ENCODE measurements around the gene HNF4A.
"Not testable (repeated sequence)": the region's sequence is repeated elsewhere in the genome, so short reads cannot be mapped to it uniquely, and the experiment has no call there.

The HNF4A gene

DNA sequence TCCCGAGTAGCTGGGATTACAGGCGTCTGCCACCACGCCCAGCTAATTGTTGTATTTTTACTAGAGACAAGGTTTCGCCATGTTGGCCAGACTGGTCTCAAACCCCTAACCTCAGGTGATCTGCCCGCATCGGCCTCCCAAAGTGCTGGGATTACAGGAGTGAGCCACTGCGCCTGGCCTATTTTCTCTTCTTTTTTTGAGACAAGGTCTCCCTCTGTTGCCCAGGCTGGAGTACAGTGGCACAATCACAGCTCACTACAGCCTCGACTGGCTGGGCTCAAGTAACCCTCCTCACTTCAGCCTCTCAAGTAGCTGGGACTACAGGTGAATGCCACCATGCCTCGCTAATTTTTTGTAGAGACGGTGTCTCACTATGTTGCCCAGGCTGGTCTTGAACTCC is 9.6 kb upstream of the HNF4A start:
- DNase-seq (ENCODE audit: low spot score), result not testable (repeated sequence)

DNA sequence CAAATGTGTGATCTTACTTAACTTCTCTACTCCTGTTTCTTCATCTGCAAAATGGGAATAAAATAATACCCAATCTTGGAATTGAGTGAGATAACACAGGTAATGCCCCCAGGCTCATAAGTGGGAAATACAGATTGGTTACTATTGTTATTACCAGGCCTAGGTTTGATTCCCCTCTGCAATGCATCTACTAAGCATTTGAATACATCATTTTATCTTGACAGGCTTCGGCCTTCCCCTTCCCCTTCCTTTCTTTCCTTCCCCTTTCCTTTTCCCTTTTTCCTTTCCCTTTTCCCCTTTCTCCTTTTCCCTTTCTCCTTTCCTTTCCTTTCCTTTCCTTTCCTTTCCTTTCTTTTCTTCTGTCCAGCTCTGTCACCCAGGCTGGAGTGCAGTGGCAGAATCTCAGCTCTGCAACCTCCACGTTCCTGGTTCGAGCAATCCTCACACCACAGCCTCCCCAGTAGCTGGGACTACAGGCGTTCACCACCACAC is 7.3 kb upstream of the HNF4A start:
- no peak for DNase-seq (ENCODE audit: low spot score)

DNA sequence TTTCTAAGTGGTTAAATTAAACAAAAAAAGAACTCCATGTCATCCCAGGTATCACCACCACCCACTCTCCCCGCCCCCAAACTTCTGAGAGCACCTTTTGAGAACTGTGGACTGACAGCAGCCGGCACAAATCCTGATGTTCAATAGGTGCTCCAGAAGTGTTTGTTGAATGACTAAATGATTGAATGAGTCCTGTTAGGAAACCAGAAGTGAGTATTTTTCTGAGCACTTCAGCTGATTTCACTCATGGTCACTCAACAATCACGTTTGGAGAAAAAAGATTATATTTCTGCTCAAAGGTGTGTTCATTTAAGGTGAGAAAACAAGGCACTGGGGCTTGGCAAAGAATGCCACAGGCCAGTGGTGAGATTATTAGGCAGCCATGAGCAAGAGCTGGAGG is 6.2 kb upstream of the HNF4A start:
- DNase-seq (ENCODE audit: low spot score), result no peak

DNA sequence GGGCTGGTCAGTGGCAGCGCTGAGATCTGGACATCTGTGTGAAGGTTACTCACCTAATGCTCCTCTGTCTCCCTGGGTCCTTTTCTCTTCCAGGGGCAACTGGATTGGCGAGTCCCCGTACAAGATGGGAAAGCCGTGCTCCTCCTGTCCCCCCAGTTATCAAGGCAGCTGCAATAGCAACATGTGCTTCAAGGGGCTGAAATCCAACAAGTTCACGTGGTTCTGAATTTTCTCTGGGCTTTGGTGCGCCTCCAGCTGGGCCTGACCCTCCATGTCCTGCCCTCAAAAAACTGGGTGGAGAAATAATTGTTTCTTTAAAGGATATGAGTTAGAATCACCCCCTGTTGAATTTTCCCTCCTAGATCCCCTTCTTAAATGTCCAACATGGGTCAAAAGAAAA is 4.9 kb upstream of the HNF4A start:
- no peak for DNase-seq (ENCODE audit: low spot score)

DNA sequence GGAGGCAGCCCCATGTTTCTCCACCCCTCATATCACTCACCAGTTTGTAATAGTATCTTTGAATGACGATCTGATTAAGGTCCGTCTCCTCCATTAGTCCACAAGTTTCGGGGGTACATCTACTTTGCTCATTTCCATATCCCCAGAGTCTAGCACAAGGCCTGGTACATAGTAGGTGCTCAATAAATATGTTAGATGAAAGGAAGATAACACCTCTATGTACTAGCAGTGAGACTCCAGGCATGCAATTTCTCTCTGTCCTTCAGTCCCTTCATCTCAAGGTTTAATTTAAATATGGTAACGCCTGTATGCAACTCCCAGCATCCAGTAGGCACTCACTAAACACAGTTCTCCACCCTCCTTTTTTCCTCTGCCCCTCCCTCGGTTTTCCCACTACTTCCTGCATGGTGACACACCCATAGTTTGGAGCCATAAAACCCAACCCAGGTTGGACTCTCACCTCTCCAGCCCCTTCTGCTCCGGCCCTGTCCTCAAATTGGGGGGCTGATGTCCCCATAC is 461 bp upstream of the HNF4A start:
- DNase-seq (ENCODE audit: low spot score), result no peak

DNA sequence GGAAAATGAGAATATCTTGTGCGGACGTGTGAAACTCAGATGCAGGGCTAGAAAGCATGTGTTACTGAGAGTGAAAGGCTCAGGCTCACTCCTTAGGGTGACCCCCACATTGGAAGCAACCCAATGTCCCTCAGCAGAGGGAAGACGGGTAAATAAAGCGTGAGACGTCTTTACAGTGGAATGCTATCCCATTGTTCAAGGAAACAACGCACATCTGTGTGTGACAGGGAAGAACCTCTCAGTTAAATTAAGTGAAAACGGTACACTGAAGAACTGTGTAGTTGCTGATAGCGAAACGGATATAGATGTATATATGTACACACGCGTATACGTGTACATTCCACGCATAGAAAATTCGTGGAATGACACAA is 839 bp downstream of the HNF4A start:
- DNase-seq (ENCODE audit: low spot score), result no peak

DNA sequence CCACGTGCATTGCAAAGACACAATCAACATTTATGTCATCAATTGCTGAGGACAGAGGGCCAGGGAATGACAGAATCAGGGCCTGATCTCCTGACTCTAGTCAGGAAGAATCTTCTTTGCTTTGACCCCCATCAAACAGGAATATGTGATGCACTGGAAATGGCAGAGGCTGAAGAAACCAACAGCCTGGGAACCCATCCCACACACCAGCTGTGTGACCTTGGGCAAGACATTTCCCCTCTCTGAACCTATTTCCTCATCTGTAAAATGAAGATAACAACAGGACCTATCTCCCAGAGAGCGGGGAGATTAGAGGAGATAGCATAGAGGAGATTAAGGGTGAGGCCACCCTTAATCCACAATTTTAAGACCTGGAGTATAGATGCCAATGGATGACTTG is 1.5 kb downstream of the HNF4A start:
- no peak for DNase-seq (ENCODE audit: low spot score)

DNA sequence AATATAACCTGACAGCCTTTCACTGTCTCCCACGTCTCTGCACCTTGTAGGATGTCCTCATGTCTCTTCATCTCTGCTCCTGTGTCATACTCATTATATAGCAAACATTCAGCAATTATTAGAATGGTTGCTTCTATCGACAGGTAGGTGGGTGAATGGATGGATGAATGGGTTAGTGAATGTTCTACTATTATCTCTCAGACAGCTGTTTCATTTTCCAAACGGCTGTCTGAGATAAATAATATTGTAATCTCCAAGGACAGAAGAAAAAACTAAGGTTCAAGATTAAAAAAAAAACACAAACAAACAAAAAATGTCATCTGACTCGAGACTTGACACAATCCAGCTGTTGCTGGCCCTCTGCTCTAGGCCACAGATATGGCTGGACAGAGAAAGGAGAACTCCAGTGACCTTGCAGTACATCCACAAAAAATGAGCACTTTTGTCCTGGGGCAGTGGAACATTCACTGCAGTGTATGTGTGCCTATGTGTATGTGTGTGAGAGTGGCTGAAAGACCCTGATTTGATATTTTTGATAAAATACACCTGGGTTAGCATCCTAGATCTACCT is 2.1 kb downstream of the HNF4A start:
- no peak for DNase-seq (ENCODE audit: low spot score)

DNA sequence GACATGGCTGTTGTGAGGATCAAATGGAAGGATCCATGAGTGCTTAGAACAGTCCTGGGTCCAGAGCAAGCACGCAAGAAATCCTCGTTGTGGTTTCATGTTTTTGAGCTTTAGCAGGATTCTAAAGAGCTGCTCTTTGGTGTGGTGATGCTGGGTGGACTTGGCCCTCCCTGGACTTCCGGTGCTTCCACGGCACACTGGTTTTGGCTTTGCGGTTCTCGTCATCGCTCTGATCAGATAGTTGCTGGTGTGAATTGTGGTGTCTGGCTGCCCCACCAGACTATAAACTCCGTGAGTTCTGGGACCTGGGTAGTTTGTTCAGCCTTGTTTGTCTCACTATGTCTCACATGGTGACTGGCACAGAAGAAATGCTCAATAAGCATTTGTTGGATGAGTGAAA is 3.3 kb downstream of the HNF4A start:
- no peak for DNase-seq (ENCODE audit: low spot score)

DNA sequence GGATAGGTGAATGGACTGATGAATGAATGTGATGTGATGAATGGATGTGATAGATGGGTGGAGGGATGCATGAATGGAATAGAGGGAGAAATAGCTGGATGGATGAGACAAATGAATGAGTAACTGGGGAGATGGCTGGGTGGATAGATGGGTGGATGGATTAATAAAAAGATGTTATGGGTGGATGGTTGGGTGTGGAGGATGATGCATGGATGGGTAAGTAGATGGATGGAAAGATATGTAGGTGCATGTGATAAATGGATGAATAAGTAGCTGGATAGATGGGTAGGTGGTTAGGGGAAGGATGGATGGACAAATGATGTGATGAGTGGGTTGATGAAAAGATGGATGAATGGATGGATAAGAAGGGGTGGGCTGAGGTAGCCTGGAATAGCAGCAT is 4.7 kb downstream of the HNF4A start:
- no peak for DNase-seq (ENCODE audit: low spot score)

DNA sequence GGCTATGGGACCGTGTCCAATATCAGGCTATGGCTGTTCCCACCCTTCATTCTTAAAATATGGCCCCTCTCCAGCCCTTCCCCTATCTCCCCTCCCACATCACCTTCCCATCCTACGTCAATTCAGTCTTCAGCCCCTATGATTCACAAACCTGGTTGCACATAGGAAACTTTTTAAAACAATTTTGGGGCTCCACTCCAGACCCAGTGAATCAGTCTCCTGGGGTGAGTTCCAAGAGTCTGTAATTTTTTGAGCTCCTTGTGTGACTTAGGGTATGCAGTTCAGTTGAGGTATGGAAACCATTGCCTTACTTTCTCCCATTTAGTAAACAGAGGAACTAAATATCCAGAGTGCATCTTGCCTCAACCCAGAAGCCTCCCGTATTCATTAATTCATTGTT is 5.5 kb downstream of the HNF4A start:
- no peak for DNase-seq (ENCODE audit: low spot score)

DNA sequence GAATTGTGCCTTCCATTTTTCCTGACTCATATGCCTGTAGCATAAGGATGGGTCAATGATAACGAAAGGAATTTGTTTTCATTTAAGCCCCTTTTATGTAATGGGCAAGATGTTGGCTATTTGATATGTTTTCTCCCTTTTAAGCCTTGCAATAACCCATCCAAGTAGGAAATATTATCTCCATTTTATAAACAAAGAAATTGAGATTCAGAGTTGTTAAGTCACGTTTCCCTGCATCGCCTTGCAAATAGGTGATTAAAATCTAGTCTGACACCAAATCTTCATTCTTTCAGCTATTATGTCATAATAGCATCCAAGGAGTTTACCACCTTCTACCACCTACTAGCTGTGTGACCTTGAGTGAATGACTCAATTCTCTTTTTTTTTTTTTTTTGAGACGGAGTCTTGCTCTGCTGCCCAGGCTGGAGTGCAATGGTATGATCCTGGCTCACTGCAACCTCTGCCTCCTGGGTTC is 7.0 kb downstream of the HNF4A start:
- no peak for DNase-seq (ENCODE audit: low spot score)

DNA sequence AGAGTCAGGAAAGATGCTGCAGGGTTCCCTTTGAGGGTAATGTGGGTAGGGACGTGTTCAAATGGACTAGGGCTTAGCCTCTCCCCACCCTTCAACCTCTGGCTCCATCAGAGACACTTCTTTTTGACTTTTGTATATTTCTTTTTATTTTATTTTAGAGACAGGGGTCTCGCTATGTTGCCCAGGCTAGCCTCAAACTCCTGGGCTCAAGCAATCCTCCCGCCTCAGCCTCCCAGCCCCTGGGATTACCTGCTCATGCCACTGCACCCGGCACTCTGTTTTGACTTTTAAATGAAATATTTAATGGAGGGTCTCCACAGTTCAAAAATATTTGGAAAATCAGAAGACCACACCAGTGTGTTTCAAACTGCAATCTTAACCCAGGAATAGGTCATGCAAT is 8.6 kb downstream of the HNF4A start:
- DNase-seq (ENCODE audit: low spot score), result no peak

DNA sequence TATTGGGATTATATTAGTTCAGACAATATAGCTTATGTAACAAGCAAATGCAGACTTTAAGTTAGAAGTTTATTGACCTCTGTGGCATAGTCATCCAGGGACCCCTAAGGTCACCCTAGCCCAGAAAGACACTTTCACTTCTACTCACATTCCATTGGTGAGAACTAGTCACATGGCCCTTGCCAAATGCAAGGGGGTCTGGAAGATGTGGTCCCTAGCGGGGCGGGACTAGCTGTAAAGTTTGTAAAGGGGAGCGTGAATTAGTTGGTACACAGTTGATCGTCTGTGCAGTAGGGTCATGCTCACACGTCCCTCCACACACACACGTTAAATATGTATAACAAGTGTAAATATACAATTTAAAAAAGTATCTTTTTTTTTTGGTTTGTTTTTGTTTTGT is 9.3 kb downstream of the HNF4A start:
- no peak for DNase-seq (ENCODE audit: low spot score)

DNA sequence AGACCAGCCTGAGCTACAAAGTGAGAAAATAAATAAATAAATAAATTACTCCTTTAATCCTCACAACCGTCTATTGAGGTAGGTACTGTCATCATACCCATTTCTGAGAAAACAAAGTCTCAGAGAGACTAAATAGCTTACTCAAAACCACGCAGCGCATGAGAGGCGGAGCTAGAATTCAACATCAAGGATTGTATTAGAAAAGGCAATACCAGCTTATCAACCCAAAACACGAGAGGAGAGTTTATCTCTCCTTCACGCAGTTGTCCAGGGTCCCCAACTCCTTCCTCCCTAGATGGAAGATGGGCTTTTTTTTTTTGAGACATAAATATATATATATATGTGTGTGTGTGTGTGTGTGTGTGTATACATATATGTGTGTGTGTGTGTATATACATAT is 12.2 kb downstream of the HNF4A start:
- no peak for DNase-seq (ENCODE audit: low spot score)

DNA sequence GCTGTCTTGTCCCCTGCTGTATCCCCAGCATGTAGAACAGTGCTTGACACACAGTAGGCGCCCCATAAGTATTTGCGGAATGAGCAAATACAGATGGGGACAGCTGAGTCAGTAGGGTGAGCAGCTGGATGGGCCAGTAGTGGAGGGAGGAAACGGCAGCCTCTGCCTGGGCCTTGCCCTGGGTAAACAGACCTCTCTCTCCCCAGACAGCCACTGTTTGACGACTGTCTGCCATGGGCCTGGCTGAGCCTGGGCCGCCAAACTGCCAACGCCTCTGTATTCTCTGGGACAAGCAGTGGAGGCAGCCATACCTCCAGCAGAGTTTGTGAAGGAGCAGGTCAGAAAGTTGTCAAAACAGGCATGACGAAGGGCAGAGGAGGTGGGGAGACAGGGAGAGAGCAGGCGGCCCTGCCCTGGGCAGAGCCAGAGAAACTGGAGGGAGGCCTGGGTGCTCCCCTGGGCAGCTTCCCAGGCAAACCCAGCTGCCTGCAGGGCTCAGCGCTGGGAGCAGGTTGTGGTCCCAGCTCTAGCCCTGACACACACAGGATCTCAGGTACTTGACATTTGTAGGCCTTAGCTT is 15.2 kb downstream of the HNF4A start:
- no peak for DNase-seq (ENCODE audit: low spot score)

DNA sequence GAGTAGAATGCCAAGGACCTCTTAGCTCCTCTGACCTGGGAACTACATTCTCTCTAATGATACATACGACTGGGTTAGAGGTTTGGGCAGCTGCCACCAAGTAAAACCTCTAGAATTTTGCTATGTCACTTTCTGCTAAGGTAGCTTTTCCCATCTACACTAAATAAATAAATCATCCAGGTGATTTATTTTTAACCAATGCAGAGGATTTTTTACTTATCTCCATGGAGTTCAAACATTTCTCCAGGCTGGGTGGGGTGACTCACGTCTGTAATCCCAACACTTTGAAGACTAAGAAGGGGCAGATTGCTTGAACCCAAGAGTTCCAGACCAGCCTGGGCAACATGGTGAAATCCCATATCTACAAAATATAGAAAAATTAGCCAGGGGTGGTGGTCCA is 27.1 kb downstream of the HNF4A start:
- no peak for DNase-seq (ENCODE audit: low spot score)

DNA sequence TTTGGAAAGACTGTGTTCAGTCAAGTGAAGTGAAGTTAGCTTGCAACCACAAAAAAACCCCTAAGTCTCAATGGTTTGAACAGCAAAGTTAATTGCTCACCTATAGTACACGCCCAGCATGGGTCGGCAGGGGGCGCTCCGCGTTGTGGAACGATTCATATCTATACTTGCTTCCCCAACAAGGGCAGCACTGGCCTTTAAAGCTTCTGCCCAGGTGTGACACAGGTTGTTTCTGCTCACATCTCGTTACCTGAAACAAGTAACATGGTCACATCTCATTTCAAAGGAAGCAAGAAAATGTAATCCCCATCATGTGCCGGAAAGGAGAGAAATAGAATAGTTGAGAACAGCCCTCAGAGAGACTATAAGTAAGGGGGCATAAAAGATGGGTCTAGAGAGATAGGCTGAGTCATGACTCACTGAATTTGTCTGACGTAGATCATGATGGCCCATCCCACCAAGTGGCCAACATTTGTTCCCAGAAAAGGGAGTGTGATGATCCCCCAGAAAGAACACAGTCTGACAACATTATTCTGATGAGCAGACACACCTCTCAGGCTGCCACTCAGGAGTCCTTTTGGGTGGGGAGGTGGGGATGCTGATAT is 29.0 kb downstream of the HNF4A start:
- DNase-seq (ENCODE audit: low spot score), result peak; percentile 75

DNA sequence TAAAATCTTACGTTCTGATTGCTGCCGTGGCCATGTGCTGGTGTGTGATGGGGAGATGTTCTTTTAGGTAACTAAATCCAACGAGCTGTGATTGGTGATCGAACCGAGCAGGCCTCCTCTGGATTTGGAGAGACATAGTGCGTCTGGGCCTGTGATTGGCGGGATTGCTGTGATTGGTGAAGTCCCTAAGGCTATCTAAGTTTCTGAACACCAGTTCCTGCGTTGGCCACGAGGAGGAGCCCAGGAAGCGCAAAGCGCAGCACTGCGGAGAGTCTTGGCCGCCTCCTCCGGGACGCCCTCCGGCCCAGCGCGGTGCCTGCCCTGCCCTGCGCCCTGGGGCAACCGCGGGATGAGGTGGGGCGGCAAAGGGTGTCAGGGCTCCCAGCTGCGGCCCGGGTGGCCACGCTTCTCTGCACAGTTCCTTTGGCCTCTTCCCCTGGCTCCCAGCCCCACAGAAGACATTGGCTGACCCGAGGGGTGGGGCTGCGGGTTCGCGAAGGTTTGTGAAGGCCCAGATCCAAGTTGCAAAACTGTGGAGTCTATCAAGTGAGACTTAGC is 33.0 kb downstream of the HNF4A start:
- peak; percentile 81 for DNase-seq (ENCODE audit: low spot score)

DNA sequence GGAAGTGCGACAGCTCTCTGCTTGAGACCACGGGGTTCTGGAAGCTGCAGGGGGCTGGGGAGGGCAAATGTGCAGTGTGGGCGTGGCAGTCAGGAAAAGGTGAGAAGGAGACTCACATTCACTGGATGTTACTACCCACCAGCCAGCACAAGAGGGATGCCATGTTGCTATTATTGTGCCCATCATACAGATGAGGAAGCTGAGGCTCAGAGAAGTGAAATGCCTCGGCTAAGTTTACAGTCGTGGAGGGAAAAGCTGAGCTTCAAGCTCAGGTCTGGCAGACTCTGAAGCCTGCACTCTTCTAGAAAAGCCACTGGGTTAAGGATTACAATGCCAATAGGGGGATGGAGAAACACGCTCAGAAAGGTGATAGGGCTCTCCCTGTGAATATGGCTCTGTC is 34.4 kb downstream of the HNF4A start:
- DNase-seq (ENCODE audit: low spot score), result no peak

DNA sequence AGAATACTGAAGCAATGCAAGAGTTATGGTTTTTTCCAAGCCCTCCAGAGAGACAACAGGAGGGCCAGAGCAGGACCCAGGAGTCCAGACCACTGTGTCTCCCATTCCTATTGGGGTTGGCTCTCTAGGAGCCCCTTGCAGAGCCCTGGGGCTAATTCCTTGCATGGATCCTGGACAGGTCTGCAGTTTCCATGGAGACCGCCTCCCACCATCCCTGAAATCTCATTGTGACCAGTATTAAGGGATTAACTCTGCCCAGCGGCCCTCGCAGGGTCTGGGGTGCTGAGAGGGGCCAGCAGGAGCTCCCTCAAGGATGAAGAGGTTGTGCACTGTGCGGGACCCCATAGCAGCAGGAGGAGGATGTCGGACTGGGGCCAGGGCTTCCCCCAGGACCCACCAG is 34.8 kb downstream of the HNF4A start:
- peak; percentile 19 for DNase-seq (ENCODE audit: low spot score)

DNA sequence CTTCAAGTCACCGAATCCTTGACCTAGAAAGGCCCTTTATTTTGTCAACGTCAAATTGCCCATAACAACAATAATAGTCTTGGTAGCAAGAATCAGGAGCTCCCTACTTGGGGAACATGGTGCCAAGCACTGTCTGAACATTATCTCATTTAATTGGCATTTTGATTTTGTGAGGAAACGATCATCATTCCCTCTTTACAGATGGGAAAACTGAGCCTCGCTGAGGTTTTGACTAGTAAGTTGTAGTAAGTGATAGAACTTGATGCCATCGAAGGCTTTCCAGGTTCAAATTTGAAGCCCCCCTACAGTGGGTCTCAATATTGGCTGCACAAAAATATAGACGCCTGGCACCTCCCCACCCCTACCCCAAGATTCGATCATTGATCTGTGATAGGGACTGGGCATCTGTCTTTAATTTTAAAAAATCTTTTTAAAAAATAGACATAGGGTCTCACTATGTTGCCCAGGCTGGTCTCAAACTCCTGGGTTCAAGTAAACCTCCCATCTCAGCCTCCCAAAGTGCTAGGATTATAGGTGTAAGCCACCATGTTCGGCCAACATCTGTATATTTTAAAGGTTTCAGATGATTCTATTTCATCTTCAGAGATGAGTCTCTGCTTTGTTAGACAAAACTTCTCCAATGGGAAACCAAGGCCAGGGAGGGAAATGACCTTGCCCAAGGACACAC is 36.7 kb downstream of the HNF4A start:
- DNase-seq (ENCODE audit: low spot score), result no peak
